ENCODE results near the gene ZFP28.

The ZFP28 gene

DNA sequence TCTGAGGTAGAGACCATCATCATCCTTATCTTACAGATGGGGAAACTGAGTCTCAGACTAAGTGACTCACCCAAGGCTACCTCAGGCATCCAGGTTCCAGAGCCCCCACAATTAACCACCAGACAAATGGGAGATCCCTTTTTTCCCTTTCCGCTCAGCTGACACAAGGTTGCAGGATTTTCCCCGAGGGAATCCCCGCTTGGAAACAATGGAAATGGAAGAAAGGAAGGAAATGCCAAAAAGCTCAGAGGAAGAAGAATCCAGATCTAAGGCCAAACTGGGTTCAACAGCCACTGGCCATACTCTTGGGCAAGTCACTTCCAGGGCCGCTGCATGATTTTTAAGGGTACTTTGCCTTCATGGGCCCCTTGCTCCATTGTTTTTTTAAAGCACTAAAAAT is 57.9 kb downstream of the ZFP28 start:
- Histone ChIP-seq H3K4me3 (ENCODE audit: low read depth, low read length) (no peak overlapping the region), H3K27me3 (ENCODE audit: insufficient read depth, low read depth, severe bottlenecking) (no peaks in the 10 kb centered on the region), H3K36me3 (peaks cover 35% of the 10 kb centered on the region), H3K9me3 (ENCODE audit: severe bottlenecking) (peaks cover 3% of the 10 kb centered on the region), H3K27ac (no peak overlapping the region)
- no peak for DNase-seq
- TF ChIP-seq, protein P1, sequence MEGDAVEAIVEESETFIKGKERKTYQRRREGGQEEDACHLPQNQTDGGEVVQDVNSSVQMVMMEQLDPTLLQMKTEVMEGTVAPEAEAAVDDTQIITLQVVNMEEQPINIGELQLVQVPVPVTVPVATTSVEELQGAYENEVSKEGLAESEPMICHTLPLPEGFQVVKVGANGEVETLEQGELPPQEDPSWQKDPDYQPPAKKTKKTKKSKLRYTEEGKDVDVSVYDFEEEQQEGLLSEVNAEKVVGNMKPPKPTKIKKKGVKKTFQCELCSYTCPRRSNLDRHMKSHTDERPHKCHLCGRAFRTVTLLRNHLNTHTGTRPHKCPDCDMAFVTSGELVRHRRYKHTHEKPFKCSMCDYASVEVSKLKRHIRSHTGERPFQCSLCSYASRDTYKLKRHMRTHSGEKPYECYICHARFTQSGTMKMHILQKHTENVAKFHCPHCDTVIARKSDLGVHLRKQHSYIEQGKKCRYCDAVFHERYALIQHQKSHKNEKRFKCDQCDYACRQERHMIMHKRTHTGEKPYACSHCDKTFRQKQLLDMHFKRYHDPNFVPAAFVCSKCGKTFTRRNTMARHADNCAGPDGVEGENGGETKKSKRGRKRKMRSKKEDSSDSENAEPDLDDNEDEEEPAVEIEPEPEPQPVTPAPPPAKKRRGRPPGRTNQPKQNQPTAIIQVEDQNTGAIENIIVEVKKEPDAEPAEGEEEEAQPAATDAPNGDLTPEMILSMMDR (IDR thresholded peaks at IDR 0.05; ENCODE audit: low read depth, low read length): no peak

DNA sequence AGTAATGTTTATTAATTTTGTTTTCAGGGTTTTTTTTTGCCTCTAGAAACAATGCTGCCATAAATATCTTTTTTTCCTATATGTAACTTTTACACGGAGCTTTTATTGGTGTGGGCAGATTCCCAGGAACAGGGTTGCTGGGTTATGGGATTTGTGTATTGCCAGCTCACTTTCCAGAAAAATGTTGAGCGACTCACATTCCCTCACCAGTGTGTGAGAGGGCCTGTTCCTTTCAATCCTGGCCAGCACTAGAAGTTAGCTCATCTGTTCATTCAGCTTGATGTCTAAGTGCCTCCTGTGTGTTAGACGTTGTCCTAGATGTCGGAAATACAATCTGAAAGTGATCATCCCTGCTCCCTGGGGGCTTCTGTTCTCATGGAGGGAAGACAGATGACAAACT is 58.9 kb downstream of the ZFP28 start:
- no peaks in the 10 kb centered on the region for H3K27me3 ChIP-seq (ENCODE audit: insufficient read depth, low read depth, severe bottlenecking)
- TF ChIP-seq, protein P1 (IDR thresholded peaks at IDR 0.05; ENCODE audit: low read depth, low read length): no peak
- H3K36me3 ChIP-seq: peaks cover 46% of the 10 kb centered on the region
- DNase-seq: no peak
- no peak overlapping the region for H3K27ac ChIP-seq
- H3K9me3 ChIP-seq (ENCODE audit: severe bottlenecking): no peaks in the 10 kb centered on the region
- H3K4me3 ChIP-seq (ENCODE audit: low read depth, low read length): no peak overlapping the region

DNA sequence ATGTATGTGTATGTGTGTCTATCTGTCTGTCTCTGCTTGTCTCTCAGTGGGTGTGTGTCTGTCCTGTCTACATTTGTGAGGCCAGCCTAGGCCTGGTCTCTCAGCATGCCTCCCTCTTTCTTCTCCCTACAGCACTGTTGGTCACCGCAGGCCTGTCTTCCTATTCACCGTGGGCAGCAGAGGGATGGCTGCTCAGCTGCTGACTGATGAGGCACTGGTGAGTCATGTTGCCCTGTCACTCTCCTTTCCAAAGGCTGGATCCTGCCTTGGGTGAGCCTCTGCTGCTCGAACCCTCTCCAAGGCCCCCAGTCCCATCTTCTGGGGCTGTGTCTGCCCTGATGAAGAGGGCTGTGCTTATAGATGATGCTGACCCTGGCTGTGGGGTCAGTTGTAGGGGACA is 62.6 kb downstream of the ZFP28 start:
- Histone ChIP-seq H3K4me3 (ENCODE audit: low read depth, low read length) (no peak overlapping the region), H3K27me3 (ENCODE audit: insufficient read depth, low read depth, severe bottlenecking) (no peaks in the 10 kb centered on the region), H3K9me3 (ENCODE audit: severe bottlenecking) (no peaks in the 10 kb centered on the region), H3K36me3 (peaks cover 55% of the 10 kb centered on the region), H3K27ac (no peak overlapping the region)
- TF ChIP-seq, protein P1 (IDR thresholded peaks at IDR 0.05; ENCODE audit: low read depth, low read length): no peak
- DNase-seq: no peak

DNA sequence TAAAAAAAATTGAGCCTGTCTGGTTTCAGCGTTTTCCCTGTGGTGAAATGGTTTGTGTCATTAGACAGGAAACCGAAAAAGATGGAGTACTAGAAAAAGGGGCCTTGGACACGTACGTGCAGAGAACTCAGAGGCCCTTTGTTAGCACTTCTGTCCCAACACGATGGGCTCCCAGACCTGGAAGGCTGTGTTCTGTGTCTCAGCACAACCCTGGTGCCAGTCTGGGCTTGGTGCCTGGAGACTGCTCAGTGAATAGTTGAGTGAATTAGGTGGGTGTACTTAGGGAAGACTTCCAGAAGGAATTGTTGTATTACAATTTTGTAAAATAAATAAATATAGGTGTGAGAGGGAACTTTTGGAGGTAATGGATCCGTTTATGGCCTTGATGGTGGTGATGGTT is 65.1 kb downstream of the ZFP28 start:
- TF ChIP-seq, protein P1 (IDR thresholded peaks at IDR 0.05; ENCODE audit: low read depth, low read length): no peak
- Histone ChIP-seq H3K9me3 (ENCODE audit: severe bottlenecking) (no peaks in the 10 kb centered on the region), H3K27me3 (ENCODE audit: insufficient read depth, low read depth, severe bottlenecking) (no peaks in the 10 kb centered on the region), H3K27ac (no peak overlapping the region), H3K4me3 (ENCODE audit: low read depth, low read length) (no peak overlapping the region), H3K36me3 (peaks cover 34% of the 10 kb centered on the region)
- DNase-seq: no peak

Data from WERI-Rb-1 (cell line).